ENCODE measurements around the gene LHFPL6. TPM values are rescaled to one million over a fixed set of nuclear protein-coding genes. Genes with fewer than 3 reads are reported as not detected.

Gene LHFPL6
- total and polyA plus RNA-seq, 2 experiments from 2014 or later, result 7.8 to 9.5 TPM

DNA sequence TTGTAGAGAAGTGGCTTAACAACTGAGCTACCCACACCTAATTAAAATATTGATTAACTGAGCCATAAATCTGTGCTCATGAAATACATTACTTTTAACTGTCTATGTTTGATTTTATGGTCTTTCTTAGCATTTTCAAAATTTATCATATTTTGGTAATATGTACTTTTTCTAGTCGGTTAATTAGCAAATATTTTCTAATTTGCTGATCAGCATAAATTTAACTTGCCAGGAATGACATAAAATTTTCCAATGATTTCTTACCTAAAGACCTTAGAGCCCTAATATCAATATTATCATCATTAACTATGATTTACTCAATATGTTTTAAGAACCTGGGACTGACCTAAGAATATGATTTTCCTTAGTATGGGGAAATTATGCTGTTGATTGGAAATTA is 32.6 kb upstream of the LHFPL6 start:
- Histone ChIP-seq H3K27ac (ENCODE audit: low read depth) (no peak overlapping the region), H3K4me1 (ENCODE audit: insufficient read depth) (peaks cover 5% of the 10 kb centered on the region; the same call in 1 of the 2 replicates), H3K4me2 (no peak overlapping the region), H3K4me3 (no peak overlapping the region), H3K79me2 (replicated peaks; ENCODE audit: insufficient read depth) (no peaks in the 10 kb centered on the region), H4K20me1 (replicated peaks; ENCODE audit: insufficient read depth) (no peaks in the 10 kb centered on the region), H3F3A (replicated peaks; ENCODE audit: low read depth) (no peaks in the 10 kb centered on the region), H3K36me3 (ENCODE audit: insufficient read depth) (no peaks in the 10 kb centered on the region), H2AFZ (no peak overlapping the region), H3K9me2 (ENCODE audit: insufficient read depth) (no peaks in the 10 kb centered on the region), H3K27me3 (ENCODE audit: insufficient read depth) (no peaks in the 10 kb centered on the region)
- Mint-ChIP-seq H3K4me1 (peaks cover 5% of the 10 kb centered on the region; the same call in 1 of the 3 replicates), H3K9me3 (peaks cover 3% of the 10 kb centered on the region; the same call in 1 of the 3 replicates), H3K27me3 (ENCODE audit: insufficient read depth, low read depth, poor library complexity) (no peaks in the 10 kb centered on the region), H3K27ac (no peak overlapping the region), H3K4me3 (no peak overlapping the region), H3K36me3 (ENCODE audit: low read depth) (no peaks in the 10 kb centered on the region)
- no peak for TF ChIP-seq JUNB (IDR thresholded peaks at IDR 0.05; ENCODE audit: unreplicated experiment)
- no peak for TF ChIP-seq EZH2phosphoT487 (IDR thresholded peaks at IDR 0.05; ENCODE audit: unreplicated experiment)
- ATAC-seq, result no peak
- no peak for DNase-seq (ENCODE audit: low spot score)

DNA sequence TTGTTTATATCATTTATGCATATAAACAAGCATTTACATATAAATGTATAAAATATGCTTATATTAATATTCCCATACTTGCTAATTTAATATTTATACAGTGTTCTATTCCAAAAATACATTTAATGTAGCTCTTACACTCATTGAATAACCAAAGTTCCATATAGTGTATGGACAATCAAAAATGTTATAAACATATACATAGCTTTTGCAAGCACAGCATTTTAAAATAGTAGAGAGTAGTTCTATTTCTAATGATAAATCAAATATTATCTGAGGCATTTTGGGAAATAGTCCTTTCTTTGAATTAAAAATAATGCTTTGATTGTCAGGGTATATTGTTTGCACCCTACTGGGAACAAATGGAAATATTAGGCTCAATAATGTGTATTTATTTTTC is 30.0 kb upstream of the LHFPL6 start:
- TF ChIP-seq NANOG (IDR thresholded peaks at IDR 0.05; ENCODE audit: borderline replicate concordance) (no peak), POLR2AphosphoS5 (IDR thresholded peaks at IDR 0.05; ENCODE audit: low read depth) (no peak), ZNF331 (CRISPR knock-in tag; IDR thresholded peaks at IDR 0.05; ENCODE audit: low read depth) (no peak)
- TF ChIP-seq, protein P1, sequence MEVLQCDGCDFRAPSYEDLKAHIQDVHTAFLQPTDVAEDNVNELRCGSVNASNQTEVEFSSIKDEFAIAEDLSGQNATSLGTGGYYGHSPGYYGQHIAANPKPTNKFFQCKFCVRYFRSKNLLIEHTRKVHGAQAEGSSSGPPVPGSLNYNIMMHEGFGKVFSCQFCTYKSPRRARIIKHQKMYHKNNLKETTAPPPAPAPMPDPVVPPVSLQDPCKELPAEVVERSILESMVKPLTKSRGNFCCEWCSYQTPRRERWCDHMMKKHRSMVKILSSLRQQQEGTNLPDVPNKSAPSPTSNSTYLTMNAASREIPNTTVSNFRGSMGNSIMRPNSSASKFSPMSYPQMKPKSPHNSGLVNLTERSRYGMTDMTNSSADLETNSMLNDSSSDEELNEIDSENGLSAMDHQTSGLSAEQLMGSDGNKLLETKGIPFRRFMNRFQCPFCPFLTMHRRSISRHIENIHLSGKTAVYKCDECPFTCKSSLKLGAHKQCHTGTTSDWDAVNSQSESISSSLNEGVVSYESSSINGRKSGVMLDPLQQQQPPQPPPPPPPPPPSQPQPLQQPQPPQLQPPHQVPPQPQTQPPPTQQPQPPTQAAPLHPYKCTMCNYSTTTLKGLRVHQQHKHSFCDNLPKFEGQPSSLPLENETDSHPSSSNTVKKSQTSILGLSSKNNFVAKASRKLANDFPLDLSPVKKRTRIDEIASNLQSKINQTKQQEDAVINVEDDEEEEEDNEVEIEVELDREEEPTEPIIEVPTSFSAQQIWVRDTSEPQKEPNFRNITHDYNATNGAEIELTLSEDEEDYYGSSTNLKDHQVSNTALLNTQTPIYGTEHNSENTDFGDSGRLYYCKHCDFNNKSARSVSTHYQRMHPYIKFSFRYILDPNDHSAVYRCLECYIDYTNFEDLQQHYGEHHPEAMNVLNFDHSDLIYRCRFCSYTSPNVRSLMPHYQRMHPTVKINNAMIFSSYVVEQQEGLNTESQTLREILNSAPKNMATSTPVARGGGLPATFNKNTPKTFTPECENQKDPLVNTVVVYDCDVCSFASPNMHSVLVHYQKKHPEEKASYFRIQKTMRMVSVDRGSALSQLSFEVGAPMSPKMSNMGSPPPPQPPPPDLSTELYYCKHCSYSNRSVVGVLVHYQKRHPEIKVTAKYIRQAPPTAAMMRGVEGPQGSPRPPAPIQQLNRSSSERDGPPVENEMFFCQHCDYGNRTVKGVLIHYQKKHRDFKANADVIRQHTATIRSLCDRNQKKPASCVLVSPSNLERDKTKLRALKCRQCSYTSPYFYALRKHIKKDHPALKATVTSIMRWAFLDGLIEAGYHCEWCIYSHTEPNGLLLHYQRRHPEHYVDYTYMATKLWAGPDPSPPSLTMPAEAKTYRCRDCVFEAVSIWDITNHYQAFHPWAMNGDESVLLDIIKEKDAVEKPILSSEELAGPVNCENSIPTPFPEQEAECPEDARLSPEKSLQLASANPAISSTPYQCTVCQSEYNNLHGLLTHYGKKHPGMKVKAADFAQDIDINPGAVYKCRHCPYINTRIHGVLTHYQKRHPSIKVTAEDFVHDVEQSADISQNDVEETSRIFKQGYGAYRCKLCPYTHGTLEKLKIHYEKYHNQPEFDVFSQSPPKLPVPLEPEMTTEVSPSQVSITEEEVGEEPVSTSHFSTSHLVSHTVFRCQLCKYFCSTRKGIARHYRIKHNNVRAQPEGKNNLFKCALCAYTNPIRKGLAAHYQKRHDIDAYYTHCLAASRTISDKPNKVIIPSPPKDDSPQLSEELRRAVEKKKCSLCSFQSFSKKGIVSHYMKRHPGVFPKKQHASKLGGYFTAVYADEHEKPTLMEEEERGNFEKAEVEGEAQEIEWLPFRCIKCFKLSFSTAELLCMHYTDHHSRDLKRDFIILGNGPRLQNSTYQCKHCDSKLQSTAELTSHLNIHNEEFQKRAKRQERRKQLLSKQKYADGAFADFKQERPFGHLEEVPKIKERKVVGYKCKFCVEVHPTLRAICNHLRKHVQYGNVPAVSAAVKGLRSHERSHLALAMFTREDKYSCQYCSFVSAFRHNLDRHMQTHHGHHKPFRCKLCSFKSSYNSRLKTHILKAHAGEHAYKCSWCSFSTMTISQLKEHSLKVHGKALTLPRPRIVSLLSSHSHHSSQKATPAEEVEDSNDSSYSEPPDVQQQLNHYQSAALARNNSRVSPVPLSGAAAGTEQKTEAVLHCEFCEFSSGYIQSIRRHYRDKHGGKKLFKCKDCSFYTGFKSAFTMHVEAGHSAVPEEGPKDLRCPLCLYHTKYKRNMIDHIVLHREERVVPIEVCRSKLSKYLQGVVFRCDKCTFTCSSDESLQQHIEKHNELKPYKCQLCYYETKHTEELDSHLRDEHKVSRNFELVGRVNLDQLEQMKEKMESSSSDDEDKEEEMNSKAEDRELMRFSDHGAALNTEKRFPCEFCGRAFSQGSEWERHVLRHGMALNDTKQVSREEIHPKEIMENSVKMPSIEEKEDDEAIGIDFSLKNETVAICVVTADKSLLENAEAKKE (CRISPR knock-in tag; IDR thresholded peaks at IDR 0.05), result no peak
- H4K20me1 ChIP-seq (replicated peaks; ENCODE audit: insufficient read depth), result no peaks in the 10 kb centered on the region
- Mint-ChIP-seq H3K4me3 (no peak overlapping the region), H3K36me3 (ENCODE audit: low read depth) (no peaks in the 10 kb centered on the region), H3K27ac (no peak overlapping the region), H3K9me3 (peaks cover 2% of the 10 kb centered on the region; the same call in 1 of the 3 replicates), H3K27me3 (ENCODE audit: insufficient read depth, low read depth, poor library complexity) (no peaks in the 10 kb centered on the region), H3K4me1 (peaks cover 5% of the 10 kb centered on the region; the same call in 1 of the 3 replicates)
- H3K4me2 ChIP-seq, result no peak overlapping the region
- no peaks in the 10 kb centered on the region for H3F3A ChIP-seq (replicated peaks; ENCODE audit: low read depth)
- no peak overlapping the region for H3K27ac ChIP-seq (ENCODE audit: low read depth)
- H3K4me1 ChIP-seq (ENCODE audit: insufficient read depth), result peaks cover 5% of the 10 kb centered on the region; the same call in 1 of the 2 replicates
- ATAC-seq (no peak), DNase-seq (ENCODE audit: low spot score) (no peak)
- no peaks in the 10 kb centered on the region for H3K79me2 ChIP-seq (replicated peaks; ENCODE audit: insufficient read depth)
- H3K4me3 ChIP-seq, result no peak overlapping the region
- no peaks in the 10 kb centered on the region for H3K36me3 ChIP-seq (ENCODE audit: insufficient read depth)
- no peaks in the 10 kb centered on the region for H3K9me2 ChIP-seq (ENCODE audit: insufficient read depth)
- H2AFZ ChIP-seq, result no peak overlapping the region
- no peaks in the 10 kb centered on the region for H3K27me3 ChIP-seq (ENCODE audit: insufficient read depth)

All from GM23338 (cell line).